ENCODE results near the gene IL17RD. TPM values are rescaled to one million over a fixed set of nuclear protein-coding genes. Genes with fewer than 3 reads are reported as not detected.

Gene IL17RD
- total RNA-seq, 1 experiment from 2014 or later, result 3.5 TPM

- ChIA-PET POLR2A (no interaction called here), CTCF (no interaction called here)
- intact Hi-C loops (cut with micrococcal nuclease; ENCODE audit: unreplicated experiment), result loop anchor here (5.0 to 10.0 kb wide), 2 partner anchors 72 to 125 kb away; partner anchors contain the start of gene APPL1
- TF ChIP-seq REST (IDR thresholded peaks at IDR 0.05; ENCODE audit: insufficient read depth in 1 of 2, low read depth in 2 of 2, low read length in 1 of 2), result no peak
- peak; percentile 86 for TF ChIP-seq CTCF (IDR thresholded peaks at IDR 0.05)
- no peak overlapping the region for H3K4me3 ChIP-seq (ENCODE audit: low read depth in 2 of 2, low read length in 2 of 2)
- ATAC-seq, result peak; percentile 94
- no peaks in the 10 kb centered on the region for H3K27me3 ChIP-seq (ENCODE audit: control insufficient read depth, insufficient read depth, low read length)
- H3K36me3 ChIP-seq (ENCODE audit: control insufficient read depth, insufficient read depth, low read length), result no peaks in the 10 kb centered on the region
- BruUV-seq (replicated peaks), result no TSS peak
- H3K9me3 ChIP-seq (ENCODE audit: control insufficient read depth, insufficient read depth, low read depth, low read length), result no peaks in the 10 kb centered on the region
- H3K27ac ChIP-seq (ENCODE audit: low read length), result no peak overlapping the region
- no peaks in the 10 kb centered on the region for H3K4me1 ChIP-seq (ENCODE audit: control insufficient read depth, insufficient read depth, low read length)
- in situ Hi-C loops (cut with HindIII; ENCODE audit: low pct_unique_long_range_greater_than_20kb, low sequenced_read_pairs), result no loop called here
- peak; percentile 53 for DNase-seq (ENCODE audit: low read depth, low spot score)
Observed at GRCh38 chr3:57100046-57100695, 65.0 kb downstream of the IL17RD start.

- no peaks in the 10 kb centered on the region for H3K9me3 ChIP-seq (ENCODE audit: control insufficient read depth, insufficient read depth, low read depth, low read length)
- CTCF ChIA-PET, result no interaction called here
- POLR2A ChIA-PET, result interaction anchor here (0.6 kb wide), 1 partner anchor 136 kb away, joined by 3 read pairs; no protein-coding TSS in a partner anchor
- H3K27me3 ChIP-seq (ENCODE audit: control insufficient read depth, insufficient read depth, low read length), result no peaks in the 10 kb centered on the region
- H3K36me3 ChIP-seq (ENCODE audit: control insufficient read depth, insufficient read depth, low read length), result no peaks in the 10 kb centered on the region
- DNase-seq (ENCODE audit: low read depth, low spot score) (no peak), ATAC-seq (no peak)
- in situ Hi-C loops (cut with HindIII; ENCODE audit: low pct_unique_long_range_greater_than_20kb, low sequenced_read_pairs), result loop anchor here (25.0 kb wide), 1 partner anchor 111 kb away; no protein-coding TSS in a partner anchor
- no peak overlapping the region for H3K4me3 ChIP-seq (ENCODE audit: low read depth in 2 of 2, low read length in 2 of 2)
- no TSS peak for BruUV-seq (replicated peaks)
- intact Hi-C loops (cut with micrococcal nuclease; ENCODE audit: unreplicated experiment), result no loop called here
- no peak overlapping the region for H3K27ac ChIP-seq (ENCODE audit: low read length)
- TF ChIP-seq REST (IDR thresholded peaks at IDR 0.05; ENCODE audit: insufficient read depth in 1 of 2, low read depth in 2 of 2, low read length in 1 of 2) (no peak), CTCF (IDR thresholded peaks at IDR 0.05) (no peak), SIN3A (IDR thresholded peaks at IDR 0.05; ENCODE audit: borderline replicate concordance, insufficient read depth, low read depth, low read length) (no peak)
- no peaks in the 10 kb centered on the region for H3K4me1 ChIP-seq (ENCODE audit: control insufficient read depth, insufficient read depth, low read length)
Observed at GRCh38 chr3:57098418-57099310, 66.5 kb downstream of the IL17RD start.

All from Panc1 (cell line).